Fibroblast of lung (primary cell): ENCODE data around the gene GDF7. TPM values are rescaled to one million over a fixed set of nuclear protein-coding genes. Genes with fewer than 3 reads are reported as not detected.
A peak's percentile ranks its signal among the peaks of the same experiment; 100 is the strongest.

Experiments
- DNase-seq, 2 donors: peaks; one replicate each; pipeline versions ENCODE4 v3.0.0 to v3.0.0-alpha.2; 2010; ENCODE audit warnings: low read depth in 2 of 2
- H2AFZ ChIP-seq: 2 replicates; pipeline ENCODE4 v1.5.1; 2012; ENCODE audit warnings: low read length, control low read depth, inconsistent platforms
- H3K27ac ChIP-seq: 2 replicates; pipeline ENCODE4 v1.5.1; 2011; ENCODE audit warnings: low read length, control low read depth; ENCODE audit not compliant: insufficient read depth
- H3K27me3 ChIP-seq: 2 replicates; pipeline ENCODE4 v1.5.1; 2011; ENCODE audit warnings: mild to moderate bottlenecking, low read length; ENCODE audit not compliant: control insufficient read depth, insufficient read depth
- H3K36me3 ChIP-seq: 2 replicates; pipeline ENCODE4 v1.5.1; 2011; ENCODE audit warnings: low read length; ENCODE audit not compliant: control insufficient read depth, insufficient read depth
- H3K4me1 ChIP-seq: 2 replicates; pipeline ENCODE4 v1.5.1; 2011; ENCODE audit warnings: low read length; ENCODE audit not compliant: control insufficient read depth, insufficient read depth; ENCODE audit errors: extremely low read depth
- H3K4me2 ChIP-seq: 2 replicates; pipeline ENCODE4 v1.5.1; 2011; ENCODE audit warnings: low read length, control low read depth; ENCODE audit not compliant: insufficient read depth; ENCODE audit errors: extremely low read depth
- H3K4me3 ChIP-seq, 4 experiments: fragments of 200-600 bp in 1 of 4; sonication (generic) in 1 of 4; replicated peaks in 1 of 4; 2 replicates each; pipeline ENCODE4 v1.5.1; 2011 to 2016; ENCODE audit warnings: low read length in 4 of 4, low read depth in 3 of 4, mild to moderate bottlenecking in 3 of 4, control low read depth in 2 of 4, inconsistent platforms in 1 of 4, mixed read lengths in 1 of 4; ENCODE audit not compliant: insufficient read depth in 1 of 4; ENCODE audit errors: control extremely low read depth in 1 of 4
- H3K79me2 ChIP-seq: 2 replicates; pipeline ENCODE4 v1.5.1; 2012; ENCODE audit warnings: mild to moderate bottlenecking, low read length, inconsistent platforms; ENCODE audit not compliant: control insufficient read depth, insufficient read depth
- H3K9ac ChIP-seq: 2 replicates; pipeline ENCODE4 v1.5.1; 2011; ENCODE audit warnings: mild to moderate bottlenecking, low read length, control low read depth; ENCODE audit not compliant: insufficient read depth
- H3K9me3 ChIP-seq: 2 replicates; pipeline ENCODE4 v1.5.1; 2012; ENCODE audit warnings: low read depth, low read length; ENCODE audit not compliant: control insufficient read depth, insufficient read depth
- H4K20me1 ChIP-seq: 2 replicates; pipeline ENCODE4 v1.5.1; 2011; ENCODE audit warnings: low read length; ENCODE audit not compliant: control insufficient read depth, insufficient read depth; ENCODE audit errors: extremely low read depth
- CTCF ChIP-seq, 2 donors: IDR thresholded peaks in 1 of 2; conservative IDR thresholded peaks in 1 of 2; 1 replicate in 1 of 2; 2 replicates in 1 of 2; pipeline ENCODE4 v1.5.1; 2011 to 2012; ENCODE audit warnings: low read length in 2 of 2, control low read depth in 1 of 2, inconsistent platforms in 1 of 2, low read depth in 1 of 2, mild to moderate bottlenecking in 1 of 2
- EZH2 ChIP-seq: IDR thresholded peaks from 2 replicates; pipeline ENCODE4 v1.5.1; 2012; ENCODE audit warnings: low read length, control low read depth, mild to moderate bottlenecking; ENCODE audit errors: missing control alignments
- polyA plus RNA-seq, 2 donors: library from polyadenylated mRNA; depleted of rRNA in 1 of 2; stranded (reverse) in 1 of 2; unstranded in 1 of 2; fragments of >200 nt; gene quantifications; 2 replicates each; pipeline ENCODE4 v1.2.1, GENCODE V29; 2011 to 2012; ENCODE audit warnings: missing spikeins in 1 of 2
- total RNA-seq: library from RNA; depleted of rRNA; stranded (reverse); fragments of >200 nt; gene quantifications from 2 replicates; pipeline ENCODE4 v1.2.1, GENCODE V29; 2014

The GDF7 gene
- total and polyA plus RNA-seq, 2 donors (not counting 1 experiment from before 2014, with no cell fraction given): 0.33 TPM; not detected in 1

GRCh38 chr2:20618886-20619521 is 47.9 kb upstream of the GDF7 start:
- H3K27me3 ChIP-seq: no peaks in the 10 kb centered on the region
- H3K27ac ChIP-seq: peak overlapping the region; percentile 92
- no peak overlapping the region for H3K4me2 ChIP-seq
- peaks cover 4% of the 10 kb centered on the region for H3K36me3 ChIP-seq
- H3K9ac ChIP-seq: peak overlapping the region; percentile 36
- DNase-seq: no peak
- H3K4me3 ChIP-seq: no peak overlapping the region
- no peaks in the 10 kb centered on the region for H3K79me2 ChIP-seq
- no peaks in the 10 kb centered on the region for H3K9me3 ChIP-seq
- TF ChIP-seq EZH2: no peak
- no peak for TF ChIP-seq CTCF (conservative IDR thresholded peaks at IDR 0.05 in 1 of 2, IDR thresholded peaks at IDR 0.05 in 1 of 2; ENCODE audit: low read depth in 1 of 2, low read length in 2 of 2)
- H4K20me1 ChIP-seq: no peaks in the 10 kb centered on the region
- H3K4me1 ChIP-seq: peaks cover 28% of the 10 kb centered on the region
- no peak overlapping the region for H2AFZ ChIP-seq

DNA sequence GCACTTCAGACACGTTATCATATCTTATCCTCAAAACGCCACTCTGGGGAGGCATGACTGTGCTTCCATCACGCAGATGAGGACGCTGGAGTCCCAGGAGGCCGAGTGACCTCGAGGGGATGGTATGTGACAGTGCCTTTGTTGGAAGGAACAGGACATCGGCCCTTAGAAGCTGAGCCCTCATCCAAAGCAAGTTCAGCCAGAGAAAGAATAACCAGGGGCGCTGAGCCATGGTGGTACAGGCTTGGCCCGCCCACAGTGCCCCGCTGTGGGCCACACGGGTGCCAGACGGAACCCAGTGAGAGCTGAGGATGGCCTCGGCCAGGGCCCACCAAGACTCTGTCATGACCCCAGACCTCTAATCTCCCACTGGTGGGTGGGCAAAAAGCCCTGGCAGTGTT is 47.3 kb upstream of the GDF7 start:
- no peak overlapping the region for H3K9ac ChIP-seq

GRCh38 chr2:20620271-20620681 is 46.7 kb upstream of the GDF7 start:
- Histone ChIP-seq H3K9me3 (no peaks in the 10 kb centered on the region), H4K20me1 (no peaks in the 10 kb centered on the region), H3K36me3 (peaks cover 5% of the 10 kb centered on the region), H3K4me2 (no peak overlapping the region), H3K4me3 (no peak overlapping the region), H3K9ac (no peak overlapping the region), H2AFZ (no peak overlapping the region), H3K79me2 (no peaks in the 10 kb centered on the region), H3K4me1 (peaks cover 21% of the 10 kb centered on the region), H3K27me3 (no peaks in the 10 kb centered on the region), H3K27ac (no peak overlapping the region)
- TF ChIP-seq EZH2 (no peak), CTCF (conservative IDR thresholded peaks at IDR 0.05 in 1 of 2, IDR thresholded peaks at IDR 0.05 in 1 of 2; ENCODE audit: low read depth in 1 of 2, low read length in 2 of 2) (no peak)
- DNase-seq: no peak

More for the DNA sequence above, 47.3 kb upstream of the GDF7 start:
- peaks cover 23% of the 10 kb centered on the region for H3K4me1 ChIP-seq
- peaks cover 5% of the 10 kb centered on the region for H3K36me3 ChIP-seq
- H3K9me3 ChIP-seq: no peaks in the 10 kb centered on the region
- no peak overlapping the region for H2AFZ ChIP-seq
- no peak overlapping the region for H3K4me2 ChIP-seq
- H4K20me1 ChIP-seq: no peaks in the 10 kb centered on the region
- no peak for TF ChIP-seq EZH2
- no peak for TF ChIP-seq CTCF (conservative IDR thresholded peaks at IDR 0.05 in 1 of 2, IDR thresholded peaks at IDR 0.05 in 1 of 2; ENCODE audit: low read depth in 1 of 2, low read length in 2 of 2)
- H3K27me3 ChIP-seq: no peaks in the 10 kb centered on the region
- H3K4me3 ChIP-seq: no peak overlapping the region
- DNase-seq: peak in 1 of 2 donors; percentile 29
- H3K27ac ChIP-seq: no peak overlapping the region
- H3K79me2 ChIP-seq: no peaks in the 10 kb centered on the region
